HepG2 (cell line): ENCODE data around the gene UNC5B. TPM values are rescaled to one million over a fixed set of nuclear protein-coding genes. Genes with fewer than 3 reads are reported as not detected.

Experiments
- CHD4 ChIP-seq: fragments of 200-600 bp; sonication (generic); IDR thresholded peaks from 2 replicates; pipeline ENCODE4 v1.7.0; 2017; ENCODE audit warnings: mild to moderate bottlenecking, low read length, borderline replicate concordance
- DNMT3B ChIP-seq: conservative IDR thresholded peaks from 2 replicates; pipeline ENCODE4 v1.6.1; 2016; ENCODE audit warnings: missing biosample characterization, control low read depth
- ELF1 ChIP-seq: sonication (generic); formaldehyde crosslinking; IDR thresholded peaks from 2 replicates; pipeline ENCODE4 v1.4.0; 2020; ENCODE audit warnings: missing genetic modification reagents
- FOXC1 ChIP-seq: sonication (generic); formaldehyde crosslinking; IDR thresholded peaks from 2 replicates; pipeline ENCODE4 v1.8.0; 2022; ENCODE audit warnings: mild to moderate bottlenecking, missing genetic modification reagents, borderline replicate concordance
- IRF2 ChIP-seq: IDR thresholded peaks from 2 replicates; pipeline ENCODE4 v1.6.1; 2018; ENCODE audit warnings: missing genetic modification reagents, missing compliant biosample characterization
- MAFG ChIP-seq: sonication (generic); formaldehyde crosslinking; IDR thresholded peaks from 2 replicates; pipeline ENCODE4 v1.5.1; 2020; ENCODE audit warnings: mild to moderate bottlenecking, missing genetic modification reagents
- NFE2L2 ChIP-seq: fragments of 150-350 bp; IDR thresholded peaks from 2 replicates; pipeline ENCODE4 v1.6.1; 2014; ENCODE audit warnings: low read length
- NPAS2 ChIP-seq: sonication (generic); formaldehyde crosslinking; IDR thresholded peaks from 2 replicates; pipeline ENCODE4 v1.8.0; 2022; ENCODE audit warnings: mild to moderate bottlenecking, missing genetic modification reagents, borderline replicate concordance
- ONECUT2 ChIP-seq: sonication (generic); formaldehyde crosslinking; IDR thresholded peaks from 2 replicates; pipeline ENCODE4 v1.4.0; 2020; ENCODE audit warnings: missing genetic modification reagents
- PHF5A ChIP-seq: IDR thresholded peaks from one replicate; pipeline ENCODE4 v1.6.1; 2018; ENCODE audit warnings: low read depth, missing genetic modification reagents; ENCODE audit not compliant: unreplicated experiment
- PRPF4 ChIP-seq: fragments of 200-400 bp; formaldehyde crosslinking; IDR thresholded peaks from 2 replicates; pipeline ENCODE4 v1.6.1; 2016; ENCODE audit warnings: low read length, low read depth; ENCODE audit not compliant: poor library complexity, severe bottlenecking
- THAP11 ChIP-seq: IDR thresholded peaks from 2 replicates; pipeline ENCODE4 v1.6.1; 2016; ENCODE audit warnings: missing biosample characterization, missing genetic modification reagents
- ZNF251 ChIP-seq: sonication (generic); formaldehyde crosslinking; IDR thresholded peaks from 2 replicates; pipeline ENCODE4 v1.9.0; 2021; ENCODE audit warnings: mild to moderate bottlenecking, missing genetic modification reagents
- ZNF660 ChIP-seq: sonication (generic); formaldehyde crosslinking; IDR thresholded peaks from 2 replicates; pipeline ENCODE4 v1.5.1; 2020; ENCODE audit warnings: mild to moderate bottlenecking, low read depth, missing genetic modification reagents, borderline replicate concordance
- ZNF782 ChIP-seq: sonication (generic); formaldehyde crosslinking; IDR thresholded peaks from 2 replicates; pipeline ENCODE4 v1.4.0; 2020; ENCODE audit warnings: missing genetic modification reagents, mild to moderate bottlenecking, borderline replicate concordance
- ZSCAN9 ChIP-seq: IDR thresholded peaks from 2 replicates; pipeline ENCODE4 v1.6.1; 2016; ENCODE audit warnings: borderline replicate concordance
- polyA plus RNA-seq, 8 experiments: library from polyadenylated mRNA; depleted of rRNA in 3 of 8; stranded (reverse) in 7 of 8; unstranded in 1 of 8; fragments of >200 nt; fragmentation: Illumina TruSeq in 4 of 8; extraction: Trizol in 4 of 8; gene quantifications; 2 replicates each; pipeline versions ENCODE4 v1.2.1 to v1.2.3, GENCODE V29; 2011 to 2016; ENCODE audit warnings: low read depth in 4 of 8, missing spikeins in 1 of 8, mixed read lengths in 1 of 8; ENCODE audit not compliant: insufficient read depth in 1 of 8
- total RNA-seq, 5 experiments: library from RNA; depleted of rRNA; stranded (reverse); fragments of >200 nt; fragmentation: Illumina TruSeq; extraction: Trizol; gene quantifications; 2 replicates each; pipeline ENCODE4 v1.2.3, GENCODE V29; 2016; ENCODE audit warnings: low read depth in 1 of 5
- TF ChIP-seq, protein P1 (sequence below): fragments of 450-650 bp; IDR thresholded peaks from 2 replicates; pipeline ENCODE4 v1.6.1; 2017
- TF ChIP-seq, protein P2 (sequence below): sonication (generic); formaldehyde crosslinking; IDR thresholded peaks from 2 replicates; pipeline ENCODE4 v1.8.0; 2023; ENCODE audit warnings: mild to moderate bottlenecking, missing genetic modification reagents
- TF ChIP-seq, protein P3 (sequence below): sonication (generic); formaldehyde crosslinking; IDR thresholded peaks from 2 replicates; pipeline ENCODE4 v1.5.0; 2020; ENCODE audit warnings: mild to moderate bottlenecking, missing genetic modification reagents
- TF ChIP-seq, protein P4 (sequence below): sonication (generic); formaldehyde crosslinking; conservative IDR thresholded peaks from 2 replicates; pipeline ENCODE4 v1.8.0; 2022; ENCODE audit warnings: low read depth, missing genetic modification reagents
- TF ChIP-seq, protein P5 (sequence below): sonication (generic); formaldehyde crosslinking; IDR thresholded peaks from 2 replicates; pipeline ENCODE4 v1.4.0; 2020; ENCODE audit warnings: missing genetic modification reagents

Gene UNC5B
- total and polyA plus RNA-seq, 2 of the 13 experiments (the other 11 are each of a cell fraction or from before 2014, with no cell fraction given) = 0.07 TPM

DNA sequence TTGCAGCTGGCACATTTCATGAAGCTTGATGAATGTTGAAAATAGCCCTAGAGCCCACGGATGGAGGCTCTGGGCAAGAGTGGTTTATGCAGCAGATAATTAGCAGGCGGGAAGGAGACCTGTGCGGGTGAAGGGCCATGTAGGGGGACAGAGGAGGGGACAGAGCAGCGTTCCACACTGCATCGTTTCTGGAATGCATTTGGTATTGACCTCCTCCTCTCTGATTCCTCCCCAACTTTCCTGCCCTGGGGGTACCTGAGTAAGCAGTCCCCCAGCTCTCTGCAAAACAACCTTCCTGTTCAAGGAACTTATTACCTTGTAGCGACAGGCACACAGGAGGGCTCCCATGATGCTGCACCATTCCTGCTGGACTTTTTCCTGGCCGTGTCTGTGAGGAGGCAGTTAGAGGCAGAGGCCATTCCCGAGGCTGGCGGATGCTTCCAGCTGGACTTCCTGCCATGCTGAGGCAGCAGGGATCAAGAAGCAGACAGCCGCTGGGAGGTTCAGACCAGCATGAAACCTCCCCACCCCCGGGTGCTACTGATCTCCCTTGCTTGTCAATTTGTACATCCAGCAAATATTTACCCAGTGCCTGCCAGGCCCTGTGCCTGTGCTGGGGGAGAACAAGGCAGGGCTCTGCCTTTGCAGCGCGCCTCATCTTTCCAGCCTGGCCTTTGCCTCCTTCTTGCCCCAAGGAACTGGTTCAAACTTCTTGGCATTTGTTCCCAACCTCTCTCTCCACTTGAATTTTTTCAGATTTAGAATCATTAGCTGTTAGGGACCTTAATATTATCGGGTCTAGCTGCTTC is 135.4 kb downstream of the UNC5B start (continued):
- TF ChIP-seq, protein P1, sequence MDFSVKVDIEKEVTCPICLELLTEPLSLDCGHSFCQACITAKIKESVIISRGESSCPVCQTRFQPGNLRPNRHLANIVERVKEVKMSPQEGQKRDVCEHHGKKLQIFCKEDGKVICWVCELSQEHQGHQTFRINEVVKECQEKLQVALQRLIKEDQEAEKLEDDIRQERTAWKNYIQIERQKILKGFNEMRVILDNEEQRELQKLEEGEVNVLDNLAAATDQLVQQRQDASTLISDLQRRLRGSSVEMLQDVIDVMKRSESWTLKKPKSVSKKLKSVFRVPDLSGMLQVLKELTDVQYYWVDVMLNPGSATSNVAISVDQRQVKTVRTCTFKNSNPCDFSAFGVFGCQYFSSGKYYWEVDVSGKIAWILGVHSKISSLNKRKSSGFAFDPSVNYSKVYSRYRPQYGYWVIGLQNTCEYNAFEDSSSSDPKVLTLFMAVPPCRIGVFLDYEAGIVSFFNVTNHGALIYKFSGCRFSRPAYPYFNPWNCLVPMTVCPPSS = no peak
- TF ChIP-seq, protein P2, sequence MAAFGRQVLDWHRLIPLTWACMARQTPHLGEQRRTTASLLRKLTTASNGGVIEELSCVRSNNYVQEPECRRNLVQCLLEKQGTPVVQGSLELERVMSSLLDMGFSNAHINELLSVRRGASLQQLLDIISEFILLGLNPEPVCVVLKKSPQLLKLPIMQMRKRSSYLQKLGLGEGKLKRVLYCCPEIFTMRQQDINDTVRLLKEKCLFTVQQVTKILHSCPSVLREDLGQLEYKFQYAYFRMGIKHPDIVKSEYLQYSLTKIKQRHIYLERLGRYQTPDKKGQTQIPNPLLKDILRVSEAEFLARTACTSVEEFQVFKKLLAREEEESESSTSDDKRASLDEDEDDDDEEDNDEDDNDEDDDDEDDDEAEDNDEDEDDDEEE (CRISPR knock-in tag) = no peak
- TF ChIP-seq CHD4 (no peak), ZNF782 (CRISPR knock-in tag) (0 out of 2 replicates have a peak, but pooled peaks have one; percentile 40), NFE2L2 (no peak), IRF2 (CRISPR knock-in tag) (peak; percentile 84), ELF1 (CRISPR knock-in tag) (peak; percentile 75), THAP11 (CRISPR knock-in tag) (peak; percentile 56; the same call in 1 of the 2 replicates), ZNF251 (CRISPR knock-in tag) (no peak), FOXC1 (CRISPR knock-in tag) (no peak), ZNF660 (CRISPR knock-in tag) (no peak), ONECUT2 (CRISPR knock-in tag) (peak; percentile 44; the same call in 1 of the 2 replicates), PRPF4 (no peak), MAFG (CRISPR knock-in tag) (no peak), DNMT3B (CRISPR knock-in tag) (no peak), NPAS2 (no peak), ZSCAN9 (CRISPR knock-in tag) (peak; percentile 78), PHF5A (CRISPR knock-in tag) (peak; percentile 22)
- TF ChIP-seq, protein P3, sequence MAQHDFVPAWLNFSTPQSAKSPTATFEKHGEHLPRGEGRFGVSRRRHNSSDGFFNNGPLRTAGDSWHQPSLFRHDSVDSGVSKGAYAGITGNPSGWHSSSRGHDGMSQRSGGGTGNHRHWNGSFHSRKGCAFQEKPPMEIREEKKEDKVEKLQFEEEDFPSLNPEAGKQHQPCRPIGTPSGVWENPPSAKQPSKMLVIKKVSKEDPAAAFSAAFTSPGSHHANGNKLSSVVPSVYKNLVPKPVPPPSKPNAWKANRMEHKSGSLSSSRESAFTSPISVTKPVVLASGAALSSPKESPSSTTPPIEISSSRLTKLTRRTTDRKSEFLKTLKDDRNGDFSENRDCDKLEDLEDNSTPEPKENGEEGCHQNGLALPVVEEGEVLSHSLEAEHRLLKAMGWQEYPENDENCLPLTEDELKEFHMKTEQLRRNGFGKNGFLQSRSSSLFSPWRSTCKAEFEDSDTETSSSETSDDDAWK (CRISPR knock-in tag) = no peak
- TF ChIP-seq, protein P4, sequence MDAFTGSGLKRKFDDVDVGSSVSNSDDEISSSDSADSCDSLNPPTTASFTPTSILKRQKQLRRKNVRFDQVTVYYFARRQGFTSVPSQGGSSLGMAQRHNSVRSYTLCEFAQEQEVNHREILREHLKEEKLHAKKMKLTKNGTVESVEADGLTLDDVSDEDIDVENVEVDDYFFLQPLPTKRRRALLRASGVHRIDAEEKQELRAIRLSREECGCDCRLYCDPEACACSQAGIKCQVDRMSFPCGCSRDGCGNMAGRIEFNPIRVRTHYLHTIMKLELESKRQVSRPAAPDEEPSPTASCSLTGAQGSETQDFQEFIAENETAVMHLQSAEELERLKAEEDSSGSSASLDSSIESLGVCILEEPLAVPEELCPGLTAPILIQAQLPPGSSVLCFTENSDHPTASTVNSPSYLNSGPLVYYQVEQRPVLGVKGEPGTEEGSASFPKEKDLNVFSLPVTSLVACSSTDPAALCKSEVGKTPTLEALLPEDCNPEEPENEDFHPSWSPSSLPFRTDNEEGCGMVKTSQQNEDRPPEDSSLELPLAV (CRISPR knock-in tag) = no peak
- TF ChIP-seq, protein P5, sequence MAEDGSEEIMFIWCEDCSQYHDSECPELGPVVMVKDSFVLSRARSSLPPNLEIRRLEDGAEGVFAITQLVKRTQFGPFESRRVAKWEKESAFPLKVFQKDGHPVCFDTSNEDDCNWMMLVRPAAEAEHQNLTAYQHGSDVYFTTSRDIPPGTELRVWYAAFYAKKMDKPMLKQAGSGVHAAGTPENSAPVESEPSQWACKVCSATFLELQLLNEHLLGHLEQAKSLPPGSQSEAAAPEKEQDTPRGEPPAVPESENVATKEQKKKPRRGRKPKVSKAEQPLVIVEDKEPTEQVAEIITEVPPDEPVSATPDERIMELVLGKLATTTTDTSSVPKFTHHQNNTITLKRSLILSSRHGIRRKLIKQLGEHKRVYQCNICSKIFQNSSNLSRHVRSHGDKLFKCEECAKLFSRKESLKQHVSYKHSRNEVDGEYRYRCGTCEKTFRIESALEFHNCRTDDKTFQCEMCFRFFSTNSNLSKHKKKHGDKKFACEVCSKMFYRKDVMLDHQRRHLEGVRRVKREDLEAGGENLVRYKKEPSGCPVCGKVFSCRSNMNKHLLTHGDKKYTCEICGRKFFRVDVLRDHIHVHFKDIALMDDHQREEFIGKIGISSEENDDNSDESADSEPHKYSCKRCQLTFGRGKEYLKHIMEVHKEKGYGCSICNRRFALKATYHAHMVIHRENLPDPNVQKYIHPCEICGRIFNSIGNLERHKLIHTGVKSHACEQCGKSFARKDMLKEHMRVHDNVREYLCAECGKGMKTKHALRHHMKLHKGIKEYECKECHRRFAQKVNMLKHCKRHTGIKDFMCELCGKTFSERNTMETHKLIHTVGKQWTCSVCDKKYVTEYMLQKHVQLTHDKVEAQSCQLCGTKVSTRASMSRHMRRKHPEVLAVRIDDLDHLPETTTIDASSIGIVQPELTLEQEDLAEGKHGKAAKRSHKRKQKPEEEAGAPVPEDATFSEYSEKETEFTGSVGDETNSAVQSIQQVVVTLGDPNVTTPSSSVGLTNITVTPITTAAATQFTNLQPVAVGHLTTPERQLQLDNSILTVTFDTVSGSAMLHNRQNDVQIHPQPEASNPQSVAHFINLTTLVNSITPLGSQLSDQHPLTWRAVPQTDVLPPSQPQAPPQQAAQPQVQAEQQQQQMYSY = 0 out of 2 replicates have a peak, but pooled peaks have one; percentile 27
